CD4-positive, CD25-positive, alpha-beta regulatory T cell (primary cell): ENCODE measurements around the gene MCAT. TPM values are rescaled to one million over a fixed set of nuclear protein-coding genes. Genes with fewer than 3 reads are reported as not detected.

Experiments
- ATAC-seq, 2 donors: fragments of 150-1000 bp; cut with Tn5 transposase; one replicate each; pipeline ENCODE4 v1.10.0; 2021; ENCODE audit warnings: low read depth in 2 of 2, moderate number of reproducible peaks in 2 of 2, moderate library complexity in 1 of 2
- DNase-seq, 3 donors: peaks; one replicate each; pipeline versions ENCODE4 v3.0.0 to v3.0.0-alpha.2; 2012 to 2022; ENCODE audit warnings: mixed read lengths in 1 of 3
- H3K27ac ChIP-seq: one replicate; pipeline ENCODE4 v1.7.0; 2013; ENCODE audit warnings: mild to moderate bottlenecking, low read length; ENCODE audit not compliant: insufficient read depth, poor library complexity, severe bottlenecking
- H3K27me3 ChIP-seq: one replicate; pipeline ENCODE4 v1.7.0; 2013; ENCODE audit warnings: low read length; ENCODE audit not compliant: control insufficient read depth, insufficient read depth
- H3K36me3 ChIP-seq: one replicate; pipeline ENCODE4 v1.7.0; 2013; ENCODE audit warnings: mild to moderate bottlenecking, low read length, moderate library complexity; ENCODE audit not compliant: control insufficient read depth, insufficient read depth
- H3K4me1 ChIP-seq: 2 replicates; pipeline ENCODE4 v1.7.0; 2013; ENCODE audit warnings: mild to moderate bottlenecking, low read length; ENCODE audit not compliant: insufficient read depth, control insufficient read depth, poor library complexity, severe bottlenecking
- H3K4me3 ChIP-seq: one replicate; pipeline ENCODE4 v1.7.0; 2013; ENCODE audit warnings: low read depth, mild to moderate bottlenecking, low read length, moderate library complexity
- H3K9me3 ChIP-seq, 2 experiments: 1 replicate in 1 of 2; 2 replicates in 1 of 2; pipeline ENCODE4 v1.7.0; 2013; ENCODE audit warnings: low read length in 2 of 2, mild to moderate bottlenecking in 1 of 2, moderate library complexity in 1 of 2; ENCODE audit not compliant: control insufficient read depth in 2 of 2
- H3K27ac Mint-ChIP-seq, 3 donors: one replicate each; pipeline ENCODE4 v1.8.0; 2020 to 2022; ENCODE audit warnings: mild to moderate bottlenecking in 3 of 3, mixed read lengths in 3 of 3, moderate library complexity in 2 of 3
- H3K27me3 Mint-ChIP-seq: one replicate; pipeline ENCODE4 v1.8.0; 2022; ENCODE audit warnings: mild to moderate bottlenecking, mixed read lengths
- H3K36me3 Mint-ChIP-seq: one replicate; pipeline ENCODE4 v1.8.0; 2020; ENCODE audit warnings: mixed read lengths
- H3K4me1 Mint-ChIP-seq, 4 donors: one replicate each; pipeline ENCODE4 v1.8.0; 2020 to 2022; ENCODE audit warnings: mixed read lengths in 4 of 4, mild to moderate bottlenecking in 1 of 4
- H3K4me3 Mint-ChIP-seq, 4 donors: one replicate each; pipeline ENCODE4 v1.8.0; 2020 to 2022; ENCODE audit warnings: mild to moderate bottlenecking in 4 of 4, mixed read lengths in 4 of 4, moderate library complexity in 3 of 4
- H3K9me3 Mint-ChIP-seq, 7 donors: one replicate each; pipeline ENCODE4 v1.8.0; 2020 to 2022; ENCODE audit warnings: mixed read lengths in 7 of 7, mild to moderate bottlenecking in 3 of 7, moderate library complexity in 2 of 7
- polyA plus RNA-seq, 4 donors: library from polyadenylated mRNA; unstranded; fragments of 300-500 nt; fragmentation: Illumina TruSeq; gene quantifications; one replicate each; pipeline ENCODE4 v1.2.3, GENCODE V29; 2021
- total RNA-seq: library from RNA; stranded (reverse); gene quantifications from one replicate; pipeline ENCODE4 v1.2.3, GENCODE V29; 2022

MCAT gene
- total and polyA plus RNA-seq, 5 donors from 2014 or later = 5.4 to 9.8 (median 8.4) TPM

DNA sequence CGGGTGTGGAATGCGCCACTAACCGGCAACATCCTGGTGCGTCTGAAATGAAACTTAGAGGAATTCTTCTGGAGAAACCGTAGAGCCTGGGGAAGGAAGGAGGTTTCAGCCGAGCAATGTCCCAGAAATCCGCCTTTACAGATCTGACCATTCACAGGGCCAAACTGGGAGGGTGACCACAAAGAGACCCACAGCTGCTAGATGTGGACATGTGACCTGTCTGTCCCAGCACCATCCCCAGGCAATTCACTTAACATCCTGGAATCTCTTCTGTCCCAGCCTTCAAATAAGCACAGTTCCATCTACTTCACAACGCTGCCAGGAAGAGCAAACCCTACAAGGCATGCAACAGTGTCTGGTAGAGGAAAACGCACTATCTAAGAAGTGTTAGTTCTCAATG is 9.8 kb downstream of the MCAT start:
- peaks cover 5% of the 10 kb centered on the region for H3K36me3 Mint-ChIP-seq
- H3K9me3 ChIP-seq = no peaks in the 10 kb centered on the region
- peaks cover 18% of the 10 kb centered on the region for H3K36me3 ChIP-seq
- no peak for DNase-seq
- H3K4me1 ChIP-seq = no peaks in the 10 kb centered on the region
- peaks cover 0 to 9% (median 2%) of the 10 kb centered on the region in 4 donors for H3K4me1 Mint-ChIP-seq
- no peak overlapping the region for H3K27ac ChIP-seq
- no peaks in the 10 kb centered on the region for H3K27me3 ChIP-seq
- H3K27ac Mint-ChIP-seq = no peak overlapping the region
- no peaks in the 10 kb centered on the region for H3K9me3 Mint-ChIP-seq
- no peak for ATAC-seq
- no peak overlapping the region for H3K4me3 Mint-ChIP-seq
- no peaks in the 10 kb centered on the region for H3K27me3 Mint-ChIP-seq
- H3K4me3 ChIP-seq = no peak overlapping the region

DNA sequence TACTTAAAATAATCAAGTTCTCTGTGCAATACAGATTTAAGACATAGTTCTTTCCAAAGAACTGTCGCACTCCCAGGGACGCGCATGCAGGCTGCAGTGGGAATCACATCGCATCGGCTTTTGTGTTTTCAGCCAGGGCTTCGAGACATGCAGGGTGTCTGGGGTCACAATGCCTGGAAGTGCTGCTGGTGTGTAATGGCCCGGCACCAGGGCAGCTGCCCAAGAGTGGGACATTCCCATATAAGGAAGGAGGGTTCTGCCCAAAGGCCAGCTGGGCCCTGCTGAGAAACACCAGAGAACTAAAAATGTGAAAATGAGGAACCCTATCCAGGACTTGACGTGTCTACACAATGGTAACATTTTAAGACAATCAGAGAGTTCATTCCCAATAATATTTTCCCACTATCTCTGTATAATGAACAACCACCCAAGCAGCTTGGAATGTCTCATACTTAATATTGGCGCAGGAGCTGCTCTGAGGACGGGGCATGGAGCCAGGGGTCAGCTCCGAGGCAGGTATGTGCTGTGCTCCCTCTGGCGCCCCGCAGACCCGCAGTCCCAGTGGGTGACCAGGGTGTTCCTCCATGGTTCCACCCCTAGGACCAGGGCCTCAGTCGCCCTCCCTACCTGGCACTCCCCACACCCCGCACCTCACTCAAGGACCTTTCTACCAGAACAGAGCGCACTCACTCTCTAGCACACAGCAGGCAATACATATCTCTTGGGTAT is 11.3 kb downstream of the MCAT start:
- no peak overlapping the region for H3K4me3 ChIP-seq
- Mint-ChIP-seq H3K27me3 (no peaks in the 10 kb centered on the region), H3K4me1 (peaks cover 0 to 6% (median 2%) of the 10 kb centered on the region in 4 donors), H3K9me3 (no peaks in the 10 kb centered on the region), H3K4me3 (no peak overlapping the region), H3K36me3 (peaks cover 5% of the 10 kb centered on the region), H3K27ac (no peak overlapping the region)
- H3K9me3 ChIP-seq = no peaks in the 10 kb centered on the region
- no peak overlapping the region for H3K27ac ChIP-seq
- H3K4me1 ChIP-seq = no peaks in the 10 kb centered on the region
- peaks cover 8% of the 10 kb centered on the region for H3K36me3 ChIP-seq
- no peak for ATAC-seq
- H3K27me3 ChIP-seq = no peaks in the 10 kb centered on the region
- no peak for DNase-seq

DNA sequence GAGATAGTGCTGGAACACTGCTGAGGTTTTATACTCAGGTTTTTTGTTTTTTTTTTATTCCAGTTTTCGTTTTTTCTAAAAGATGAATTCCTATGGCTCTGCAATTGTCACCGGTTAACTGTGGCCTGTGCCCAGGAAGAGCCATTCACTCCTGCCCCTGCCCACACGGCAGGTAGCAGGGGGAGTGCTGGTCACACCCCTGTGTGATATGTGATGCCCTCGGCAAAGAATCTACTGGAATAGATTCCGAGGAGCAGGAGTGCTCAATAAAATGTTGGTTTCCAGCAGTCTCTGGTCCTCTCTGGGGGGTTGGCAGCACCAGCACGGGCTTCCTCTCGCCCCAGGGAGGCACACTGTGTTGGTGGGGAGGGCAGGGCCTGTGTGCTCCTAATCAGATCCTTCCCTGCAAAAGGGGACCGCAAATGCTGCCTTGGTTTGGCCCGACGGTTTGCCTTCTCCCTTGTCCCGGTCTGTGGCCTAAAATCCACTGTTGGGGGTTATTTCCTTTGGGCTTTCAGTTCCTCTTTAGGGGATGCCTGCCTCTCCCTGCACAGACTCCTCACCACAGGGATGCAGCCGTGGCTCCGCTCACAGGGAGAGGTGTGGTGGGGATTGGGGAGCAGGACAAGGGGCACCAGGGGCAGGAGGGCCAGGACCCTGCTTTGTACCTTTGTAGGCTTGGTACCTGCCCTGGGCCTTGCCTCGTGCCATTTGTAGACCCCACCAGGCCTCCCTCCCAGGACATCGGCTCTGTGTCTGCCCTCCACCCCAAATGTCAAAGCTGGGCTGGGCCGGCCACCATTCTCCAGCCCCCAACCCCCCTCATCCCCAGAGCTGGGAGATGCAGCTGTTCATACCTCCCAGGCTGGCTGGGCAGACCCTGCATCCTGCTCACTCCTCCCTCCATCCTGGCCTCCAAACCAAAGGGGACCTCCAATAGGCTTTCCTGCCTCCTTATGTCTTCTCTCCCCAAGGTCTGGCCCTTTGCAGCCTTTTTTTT is 13.5 kb downstream of the MCAT start:
- DNase-seq (no peak), ATAC-seq (no peak)
- Histone ChIP-seq H3K27ac (no peak overlapping the region), H3K27me3 (no peaks in the 10 kb centered on the region), H3K4me1 (no peaks in the 10 kb centered on the region), H3K9me3 (no peaks in the 10 kb centered on the region), H3K4me3 (no peak overlapping the region), H3K36me3 (peaks cover 5% of the 10 kb centered on the region)
- H3K4me3 Mint-ChIP-seq = no peak overlapping the region
- no peak overlapping the region for H3K27ac Mint-ChIP-seq
- H3K27me3 Mint-ChIP-seq = no peaks in the 10 kb centered on the region
- peaks cover 5% of the 10 kb centered on the region for H3K36me3 Mint-ChIP-seq
- H3K9me3 Mint-ChIP-seq = no peaks in the 10 kb centered on the region
- H3K4me1 Mint-ChIP-seq = peaks cover 0 to 2% (median 0%) of the 10 kb centered on the region in 4 donors

DNA sequence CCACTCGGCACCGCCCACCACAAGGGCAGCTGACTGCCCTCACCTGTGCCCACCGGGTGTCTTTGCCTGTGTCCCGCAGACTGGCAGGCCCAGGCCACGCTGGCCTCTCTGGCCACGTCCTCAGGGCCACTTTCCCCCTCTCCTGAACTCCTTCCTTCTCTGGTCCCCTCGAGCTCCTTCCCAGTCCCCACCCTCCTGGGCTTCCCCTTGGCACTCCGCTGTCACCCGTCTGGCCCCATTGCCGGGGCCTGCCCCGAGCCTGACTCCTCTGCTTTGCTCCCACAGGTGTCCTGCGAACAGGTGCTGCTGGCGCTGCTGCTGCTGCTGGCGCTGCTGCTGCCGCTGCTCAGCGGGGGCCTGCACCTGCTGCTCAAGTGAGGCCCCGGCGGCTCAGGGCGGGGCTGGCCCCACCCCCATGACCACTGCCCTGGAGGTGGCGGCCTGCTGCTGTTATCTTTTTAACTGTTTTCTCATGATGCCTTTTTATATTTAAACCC is 14.2 kb downstream of the MCAT start:
- Mint-ChIP-seq H3K27ac (peak overlapping the region in 1 of 3 donors; percentile 69), H3K4me3 (no peak overlapping the region), H3K9me3 (no peaks in the 10 kb centered on the region), H3K36me3 (peaks cover 5% of the 10 kb centered on the region), H3K4me1 (peaks cover 0 to 2% (median 0%) of the 10 kb centered on the region in 4 donors), H3K27me3 (no peaks in the 10 kb centered on the region)
- Histone ChIP-seq H3K9me3 (no peaks in the 10 kb centered on the region), H3K36me3 (peaks cover 5% of the 10 kb centered on the region), H3K27me3 (no peaks in the 10 kb centered on the region), H3K4me3 (no peak overlapping the region), H3K27ac (no peak overlapping the region), H3K4me1 (no peaks in the 10 kb centered on the region)
- ATAC-seq (no peak), DNase-seq (no peak)

DNA sequence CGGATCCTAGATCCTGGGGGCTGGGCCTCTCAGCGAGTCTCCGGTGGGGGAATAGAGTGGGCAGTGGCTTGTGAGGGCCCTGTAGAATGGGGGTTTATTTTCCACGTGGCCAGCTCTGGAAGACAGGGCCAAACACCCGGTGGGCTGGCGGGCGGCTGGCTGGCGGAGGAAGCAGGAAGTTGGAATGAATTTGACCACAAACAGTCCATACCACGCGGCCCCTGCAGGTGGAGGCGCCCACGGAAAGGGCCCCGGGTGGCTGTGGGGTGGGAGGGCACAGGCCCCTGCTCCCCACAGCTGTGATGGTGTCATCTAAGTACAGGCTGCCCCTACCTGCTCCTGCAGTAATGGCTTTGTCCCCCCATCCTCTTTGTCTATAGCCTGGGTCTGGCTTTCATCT is 15.1 kb downstream of the MCAT start:
- H3K27ac ChIP-seq = no peak overlapping the region
- no peak for DNase-seq
- Mint-ChIP-seq H3K27me3 (no peaks in the 10 kb centered on the region), H3K9me3 (no peaks in the 10 kb centered on the region), H3K4me1 (no peaks in the 10 kb centered on the region), H3K36me3 (peaks cover under 1% of the 10 kb centered on the region), H3K4me3 (no peak overlapping the region), H3K27ac (no peak overlapping the region)
- peaks cover 5% of the 10 kb centered on the region for H3K36me3 ChIP-seq
- no peaks in the 10 kb centered on the region for H3K27me3 ChIP-seq
- H3K9me3 ChIP-seq = no peaks in the 10 kb centered on the region
- H3K4me1 ChIP-seq = no peaks in the 10 kb centered on the region
- ATAC-seq = no peak
- H3K4me3 ChIP-seq = no peak overlapping the region

DNA sequence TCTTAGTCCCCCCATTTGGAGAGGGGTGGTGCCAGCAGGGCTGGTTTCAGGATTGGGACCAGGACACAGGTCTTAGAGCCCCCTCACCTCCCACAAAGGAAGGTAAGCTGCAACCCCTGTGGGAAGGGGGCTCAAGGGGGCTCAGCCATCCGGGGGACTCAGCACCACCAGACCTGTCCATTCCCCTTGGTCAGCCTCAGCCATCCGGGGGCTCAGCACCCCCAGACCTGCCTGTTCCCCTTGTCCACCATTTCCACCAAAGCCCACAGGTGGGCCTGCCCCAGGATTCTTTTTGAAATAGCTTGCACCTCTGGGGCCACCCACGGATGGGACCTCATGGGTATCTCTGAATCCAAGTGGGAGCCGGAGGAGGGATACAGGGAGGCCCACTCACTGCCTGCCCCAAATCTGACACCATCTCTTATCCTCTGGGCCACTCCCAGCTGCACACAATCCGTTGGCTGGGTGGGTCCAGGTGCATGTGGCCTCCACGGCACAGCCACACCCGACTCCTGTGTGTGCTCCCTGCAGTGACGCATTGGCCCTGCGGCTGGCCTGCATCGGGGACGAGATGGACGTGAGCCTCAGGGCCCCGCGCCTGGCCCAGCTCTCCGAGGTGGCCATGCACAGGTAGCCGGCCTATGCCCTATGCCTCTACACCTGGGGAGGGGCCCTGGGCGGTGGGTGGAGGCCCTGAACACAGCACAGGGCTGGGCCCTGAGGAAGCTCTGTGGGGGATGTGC is 15.9 kb downstream of the MCAT start:
- Histone ChIP-seq H3K27ac (no peak overlapping the region), H3K4me3 (no peak overlapping the region), H3K9me3 (no peaks in the 10 kb centered on the region), H3K36me3 (no peaks in the 10 kb centered on the region), H3K4me1 (no peaks in the 10 kb centered on the region), H3K27me3 (no peaks in the 10 kb centered on the region)
- Mint-ChIP-seq H3K36me3 (no peaks in the 10 kb centered on the region), H3K9me3 (no peaks in the 10 kb centered on the region), H3K4me1 (no peaks in the 10 kb centered on the region), H3K27ac (peak overlapping the region in 1 of 3 donors; percentile 42), H3K27me3 (no peaks in the 10 kb centered on the region), H3K4me3 (peak overlapping the region in 1 of 4 donors; percentile 51)
- ATAC-seq (no peak), DNase-seq (no peak)

DNA sequence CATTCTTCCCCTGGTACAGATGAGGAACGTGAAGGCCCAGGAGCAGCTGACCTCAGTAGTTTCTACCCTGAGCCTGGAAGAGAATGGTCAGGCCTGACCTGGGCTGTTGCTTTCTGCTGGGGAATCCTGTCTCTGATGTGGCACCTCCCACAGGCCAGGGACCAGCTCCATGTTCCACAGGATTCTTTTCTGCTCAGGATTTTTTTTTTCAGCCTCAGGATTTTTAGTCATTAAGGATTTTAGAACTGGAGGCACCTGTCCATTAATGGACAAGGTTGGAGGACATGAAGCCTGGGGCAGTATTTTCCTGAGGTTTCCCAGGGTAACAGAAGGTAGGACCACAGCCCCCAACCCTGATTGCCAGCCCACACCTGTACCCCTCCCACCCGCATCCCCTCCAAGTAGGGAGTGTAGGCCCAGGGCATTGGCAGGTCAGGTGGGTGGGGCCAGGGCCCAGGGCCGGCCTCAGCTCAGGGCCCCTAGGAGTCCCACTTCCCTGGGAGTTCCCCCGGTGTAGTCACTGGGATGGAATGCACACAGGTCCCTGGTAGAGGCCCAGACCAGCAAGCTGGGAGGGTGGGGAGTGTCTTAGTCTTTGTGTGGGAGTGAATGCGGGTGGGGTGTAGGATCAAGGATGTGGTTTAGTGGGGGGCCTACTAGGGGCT is 16.6 kb downstream of the MCAT start:
- Mint-ChIP-seq H3K4me3 (peak overlapping the region in 1 of 4 donors; percentile 51), H3K4me1 (no peaks in the 10 kb centered on the region), H3K27ac (no peak overlapping the region), H3K36me3 (no peaks in the 10 kb centered on the region), H3K9me3 (no peaks in the 10 kb centered on the region), H3K27me3 (no peaks in the 10 kb centered on the region)
- no peak for ATAC-seq
- DNase-seq = no peak
- no peaks in the 10 kb centered on the region for H3K27me3 ChIP-seq
- H3K27ac ChIP-seq = no peak overlapping the region
- no peaks in the 10 kb centered on the region for H3K9me3 ChIP-seq
- no peaks in the 10 kb centered on the region for H3K36me3 ChIP-seq
- no peaks in the 10 kb centered on the region for H3K4me1 ChIP-seq
- H3K4me3 ChIP-seq = no peak overlapping the region
